BE2C (cell line): ENCODE measurements around the gene OSBPL2.

Experiments
- DNase-seq: peaks from one replicate; pipeline ENCODE4 v3.0.0-alpha.2; 2020
- H3K27me3 ChIP-seq: fragments of 250-450 bp; sonication (Bioruptor Pico); 2 replicates; pipeline ENCODE4 v1.5.1; 2020; ENCODE audit warnings: mild to moderate bottlenecking
- H3K36me3 ChIP-seq: fragments of 250-450 bp; sonication (Bioruptor Pico); 2 replicates; pipeline ENCODE4 v1.5.1; 2020; ENCODE audit warnings: mild to moderate bottlenecking
- H3K4me1 ChIP-seq: fragments of 250-450 bp; sonication (Bioruptor Pico); 2 replicates; pipeline ENCODE4 v1.5.1; 2020
- H3K4me3 ChIP-seq: 2 replicates; pipeline ENCODE4 v1.5.1; 2011; ENCODE audit warnings: low read depth, low read length
- H3K9me3 ChIP-seq: fragments of 250-450 bp; sonication (Bioruptor Pico); 2 replicates; pipeline ENCODE4 v1.5.1; 2020
- TF ChIP-seq, protein P1 (sequence below): IDR thresholded peaks from 2 replicates; pipeline ENCODE4 v1.5.1; 2012; ENCODE audit warnings: mild to moderate bottlenecking, low read depth, low read length

Gene OSBPL2

DNA sequence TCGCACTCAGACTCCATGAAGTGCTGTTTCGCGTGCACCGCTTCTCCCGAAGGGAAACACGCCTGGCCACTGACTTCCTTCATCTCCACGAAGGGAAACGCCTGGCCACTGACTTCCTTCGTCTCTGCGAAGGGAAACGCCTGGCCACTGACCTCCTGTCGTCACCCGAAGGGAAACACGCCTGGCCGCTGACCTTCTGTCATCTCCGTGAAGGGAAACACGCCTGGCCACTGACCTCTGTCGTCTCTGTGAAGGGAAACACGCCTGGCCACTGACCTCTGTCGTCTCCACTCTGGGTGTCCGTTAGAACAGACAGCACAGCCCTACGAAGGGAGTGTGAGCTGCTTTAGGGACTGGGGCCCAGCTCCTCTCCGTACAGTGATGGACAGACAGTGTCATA is 47.4 kb downstream of the OSBPL2 start:
- DNase-seq, result no peak

DNA sequence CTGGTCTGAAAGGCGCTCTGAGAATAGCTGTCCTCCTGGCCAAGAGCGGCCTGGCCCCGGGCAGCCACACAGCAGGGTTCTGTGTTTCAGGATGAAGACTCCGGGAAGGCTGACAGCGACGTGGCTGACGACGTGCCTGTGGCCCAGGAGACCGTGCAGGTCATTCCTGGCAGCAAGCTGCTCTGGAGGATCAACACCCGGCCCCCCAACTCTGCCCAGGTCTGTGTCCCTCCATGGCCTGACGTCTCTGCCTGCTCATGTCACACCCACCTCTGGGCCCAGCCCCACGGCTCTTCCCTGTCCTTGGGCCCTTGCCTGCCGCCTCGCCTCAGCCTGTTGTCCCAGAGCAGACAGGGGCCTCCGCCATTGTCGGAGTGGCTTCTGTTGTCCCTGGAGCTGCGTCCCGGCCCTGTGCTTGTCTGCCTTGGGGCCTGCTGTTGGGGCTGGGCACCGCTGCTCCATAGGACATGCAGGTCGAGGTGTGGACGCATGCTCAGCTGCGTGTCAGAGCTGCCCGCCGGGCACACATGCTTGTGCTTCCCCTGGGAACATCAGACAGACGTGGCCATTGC is 48.3 kb downstream of the OSBPL2 start:
- Histone ChIP-seq H3K4me1 (peaks cover 11% of the 10 kb centered on the region), H3K9me3 (no peaks in the 10 kb centered on the region), H3K36me3 (peaks cover 5% of the 10 kb centered on the region), H3K4me3 (no peak overlapping the region), H3K27me3 (no peaks in the 10 kb centered on the region)
- peak; percentile 83 for DNase-seq
- TF ChIP-seq, protein P1, sequence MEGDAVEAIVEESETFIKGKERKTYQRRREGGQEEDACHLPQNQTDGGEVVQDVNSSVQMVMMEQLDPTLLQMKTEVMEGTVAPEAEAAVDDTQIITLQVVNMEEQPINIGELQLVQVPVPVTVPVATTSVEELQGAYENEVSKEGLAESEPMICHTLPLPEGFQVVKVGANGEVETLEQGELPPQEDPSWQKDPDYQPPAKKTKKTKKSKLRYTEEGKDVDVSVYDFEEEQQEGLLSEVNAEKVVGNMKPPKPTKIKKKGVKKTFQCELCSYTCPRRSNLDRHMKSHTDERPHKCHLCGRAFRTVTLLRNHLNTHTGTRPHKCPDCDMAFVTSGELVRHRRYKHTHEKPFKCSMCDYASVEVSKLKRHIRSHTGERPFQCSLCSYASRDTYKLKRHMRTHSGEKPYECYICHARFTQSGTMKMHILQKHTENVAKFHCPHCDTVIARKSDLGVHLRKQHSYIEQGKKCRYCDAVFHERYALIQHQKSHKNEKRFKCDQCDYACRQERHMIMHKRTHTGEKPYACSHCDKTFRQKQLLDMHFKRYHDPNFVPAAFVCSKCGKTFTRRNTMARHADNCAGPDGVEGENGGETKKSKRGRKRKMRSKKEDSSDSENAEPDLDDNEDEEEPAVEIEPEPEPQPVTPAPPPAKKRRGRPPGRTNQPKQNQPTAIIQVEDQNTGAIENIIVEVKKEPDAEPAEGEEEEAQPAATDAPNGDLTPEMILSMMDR, result no peak

More for the DNA sequence above, 47.4 kb downstream of the OSBPL2 start:
- Histone ChIP-seq H3K9me3 (no peaks in the 10 kb centered on the region), H3K4me1 (peaks cover 11% of the 10 kb centered on the region), H3K4me3 (no peak overlapping the region), H3K27me3 (no peaks in the 10 kb centered on the region), H3K36me3 (peaks cover 12% of the 10 kb centered on the region)
- TF ChIP-seq, protein P1, result no peak

GRCh38 chr20:62287129-62287528 is 48.8 kb downstream of the OSBPL2 start:
- Histone ChIP-seq H3K4me1 (peaks cover 11% of the 10 kb centered on the region), H3K27me3 (no peaks in the 10 kb centered on the region), H3K9me3 (no peaks in the 10 kb centered on the region), H3K36me3 (peaks cover 4% of the 10 kb centered on the region), H3K4me3 (no peak overlapping the region)
- TF ChIP-seq, protein P1, result no peak
- no peak for DNase-seq

GRCh38 chr20:62287759-62288534 is 49.6 kb downstream of the OSBPL2 start:
- peaks cover 6% of the 10 kb centered on the region for H3K4me1 ChIP-seq
- no peak for DNase-seq
- no peaks in the 10 kb centered on the region for H3K27me3 ChIP-seq
- TF ChIP-seq, protein P1, result no peak
- H3K9me3 ChIP-seq, result no peaks in the 10 kb centered on the region
- no peak overlapping the region for H3K4me3 ChIP-seq
- H3K36me3 ChIP-seq, result peaks cover 4% of the 10 kb centered on the region

GRCh38 chr20:62288535-62289105 is 50.3 kb downstream of the OSBPL2 start:
- Histone ChIP-seq H3K4me3 (no peak overlapping the region), H3K27me3 (no peaks in the 10 kb centered on the region), H3K4me1 (peaks cover 5% of the 10 kb centered on the region), H3K9me3 (no peaks in the 10 kb centered on the region), H3K36me3 (peaks cover 6% of the 10 kb centered on the region)
- TF ChIP-seq, protein P1, result no peak
- no peak for DNase-seq

- H3K9me3 ChIP-seq, result no peaks in the 10 kb centered on the region
- DNase-seq, result no peak
- no peak overlapping the region for H3K4me3 ChIP-seq
- peaks cover 5% of the 10 kb centered on the region for H3K4me1 ChIP-seq
- TF ChIP-seq, protein P1, result no peak
- no peaks in the 10 kb centered on the region for H3K27me3 ChIP-seq
- peaks cover 7% of the 10 kb centered on the region for H3K36me3 ChIP-seq
Measured at GRCh38 chr20:62289131-62289530, 50.8 kb downstream of the OSBPL2 start.
